WTC11 (cell line): ENCODE measurements around the gene ARHGEF37. TPM values are rescaled to one million over a fixed set of nuclear protein-coding genes. Genes with fewer than 3 reads are reported as not detected.

Experiments
- ATAC-seq: fragments of 200-7000 bp; cut with Tn5 transposase; 2 replicates; pipeline ENCODE4 v1.10.0; 2021; ENCODE audit warnings: mild to moderate bottlenecking, moderate library complexity
- CTCF ChIA-PET: fragments of 300-600 bp; sonication (Branson Sonifier 250); formaldehyde crosslinking; loops from one replicate; lab custom pipeline; 2021; ENCODE audit warnings: antibody characterized with exemption; lab: Charles Lee
- POLR2A ChIA-PET: fragments of 350-600 bp; sonication (Branson Sonifier 250); formaldehyde crosslinking; loops from one replicate; lab custom pipeline; 2021; ENCODE audit warnings: antibody characterized with exemption; lab: Charles Lee
- DNase-seq: peaks from one replicate; pipeline ENCODE4 v3.0.0; 2021; ENCODE audit warnings: low spot score
- H3K27ac Mint-ChIP-seq: 2 replicates; pipeline ENCODE4 v1.8.0; 2021; ENCODE audit warnings: mixed read lengths
- H3K27me3 Mint-ChIP-seq: 2 replicates; pipeline ENCODE4 v1.8.0; 2021; ENCODE audit warnings: low read depth, mild to moderate bottlenecking, moderate library complexity, mixed read lengths
- H3K36me3 Mint-ChIP-seq: 2 replicates; pipeline ENCODE4 v1.8.0; 2021; ENCODE audit warnings: mixed read lengths
- H3K4me1 Mint-ChIP-seq: 2 replicates; pipeline ENCODE4 v1.8.0; 2022; ENCODE audit warnings: mixed read lengths
- H3K4me3 Mint-ChIP-seq: 2 replicates; pipeline ENCODE4 v1.8.0; 2021; ENCODE audit warnings: mild to moderate bottlenecking, moderate library complexity, mixed read lengths
- H3K9me3 Mint-ChIP-seq: 2 replicates; pipeline ENCODE4 v1.8.0; 2021; ENCODE audit warnings: mixed read lengths
- EMX1 ChIP-seq: fragments of 250-450 bp; sonication (Bioruptor Pico); IDR thresholded peaks from 2 replicates; pipeline ENCODE4 v1.8.0; 2021; ENCODE audit warnings: mild to moderate bottlenecking
- GABPB1 ChIP-seq: sonication (generic); formaldehyde crosslinking; IDR thresholded peaks from 2 replicates; pipeline ENCODE4 v1.8.1; 2023; ENCODE audit warnings: mild to moderate bottlenecking, missing genetic modification reagents
- JAZF1 ChIP-seq: fragments of 250-450 bp; sonication (Bioruptor Pico); IDR thresholded peaks from 2 replicates; pipeline ENCODE4 v1.9.0; 2021; ENCODE audit warnings: moderate library complexity, mild to moderate bottlenecking, inconsistent platforms
- NR2C2 ChIP-seq: sonication (generic); formaldehyde crosslinking; IDR thresholded peaks from 2 replicates; pipeline ENCODE4 v1.8.0; 2022; ENCODE audit warnings: mild to moderate bottlenecking, missing genetic modification reagents
- RELA ChIP-seq: sonication (generic); formaldehyde crosslinking; IDR thresholded peaks from 2 replicates; pipeline ENCODE4 v1.8.1; 2022; ENCODE audit warnings: missing genetic modification reagents, mild to moderate bottlenecking, borderline replicate concordance
- RORB ChIP-seq: fragments of 250-450 bp; sonication (Bioruptor Pico); IDR thresholded peaks from 2 replicates; pipeline ENCODE4 v1.9.0; 2021; ENCODE audit warnings: mild to moderate bottlenecking
- TEAD1 ChIP-seq: sonication (generic); formaldehyde crosslinking; IDR thresholded peaks from 2 replicates; pipeline ENCODE4 v1.8.0; 2022; ENCODE audit warnings: mild to moderate bottlenecking, missing genetic modification reagents
- TEAD4 ChIP-seq: sonication (generic); formaldehyde crosslinking; IDR thresholded peaks from 2 replicates; pipeline ENCODE4 v1.8.0; 2022; ENCODE audit warnings: mild to moderate bottlenecking, missing genetic modification reagents
- ZBTB21 ChIP-seq: sonication (generic); formaldehyde crosslinking; IDR thresholded peaks from 2 replicates; pipeline ENCODE4 v1.8.1; 2023; ENCODE audit warnings: mild to moderate bottlenecking, missing genetic modification reagents, borderline replicate concordance
- ZNF317 ChIP-seq: sonication (generic); formaldehyde crosslinking; IDR thresholded peaks from 2 replicates; pipeline ENCODE4 v1.8.1; 2023; ENCODE audit warnings: low read depth, mild to moderate bottlenecking, moderate library complexity, missing genetic modification reagents, borderline replicate concordance
- ZNF396 ChIP-seq: fragments of 250-450 bp; sonication (Bioruptor Pico); IDR thresholded peaks from 2 replicates; pipeline ENCODE4 v1.8.0; 2021; ENCODE audit warnings: mild to moderate bottlenecking, moderate library complexity, borderline replicate concordance
- ZNF416 ChIP-seq: fragments of 250-450 bp; sonication (Bioruptor Pico); IDR thresholded peaks from 2 replicates; pipeline ENCODE4 v1.9.0; 2021; ENCODE audit warnings: mild to moderate bottlenecking, inconsistent platforms
- total RNA-seq: library from RNA; stranded (reverse); gene quantifications from 3 replicates; pipeline ENCODE4 v1.2.3, GENCODE V29; 2021
- TF ChIP-seq, protein P1 (sequence below): sonication (generic); formaldehyde crosslinking; IDR thresholded peaks from 2 replicates; pipeline ENCODE4 v1.8.1; 2023; ENCODE audit warnings: mild to moderate bottlenecking, missing genetic modification reagents, moderate library complexity
- TF ChIP-seq, protein P2 (sequence below): sonication (generic); formaldehyde crosslinking; IDR thresholded peaks from 2 replicates; pipeline ENCODE4 v1.8.1; 2022; ENCODE audit warnings: low read depth, missing genetic modification reagents, borderline replicate concordance
- TF ChIP-seq, protein P3 (sequence below): sonication (generic); formaldehyde crosslinking; IDR thresholded peaks from 2 replicates; pipeline ENCODE4 v1.8.0; 2022; ENCODE audit warnings: mild to moderate bottlenecking, missing genetic modification reagents
- TF ChIP-seq, protein P4 (sequence below): sonication (generic); formaldehyde crosslinking; conservative IDR thresholded peaks from 2 replicates; pipeline ENCODE4 v1.8.1; 2023; ENCODE audit warnings: mild to moderate bottlenecking, low read depth, missing genetic modification reagents, moderate library complexity
- TF ChIP-seq, protein P5 (sequence below): sonication (generic); formaldehyde crosslinking; IDR thresholded peaks from 2 replicates; pipeline ENCODE4 v1.8.0; 2022; ENCODE audit warnings: mild to moderate bottlenecking, missing genetic modification reagents

ARHGEF37 gene
- total RNA-seq, 1 experiment from 2014 or later: 1.1 TPM

DNA sequence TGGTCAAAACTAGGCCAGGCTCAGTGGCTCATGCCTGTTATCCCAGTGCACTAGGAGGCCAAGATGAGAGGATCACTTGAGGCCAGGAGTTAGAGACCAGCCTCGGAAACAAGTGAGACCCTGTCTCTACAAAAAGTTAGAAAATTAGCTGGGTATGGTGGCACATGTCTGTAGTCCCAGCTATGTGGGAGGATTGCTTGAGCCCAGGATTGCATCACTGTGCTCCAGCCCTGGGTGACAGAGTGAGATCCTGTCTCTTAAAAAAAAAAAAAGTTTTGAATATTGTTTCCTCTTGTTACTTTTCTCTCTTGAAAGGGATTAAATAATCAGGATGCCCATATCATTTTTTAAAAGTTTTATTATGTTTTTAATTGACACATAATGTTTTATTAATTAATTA lies 7.6 kb downstream of the ARHGEF37 start:
- Mint-ChIP-seq H3K4me3 (no peak overlapping the region), H3K27ac (no peak overlapping the region), H3K36me3 (no peaks in the 10 kb centered on the region), H3K9me3 (no peaks in the 10 kb centered on the region), H3K27me3 (no peaks in the 10 kb centered on the region)
- DNase-seq (no peak), ATAC-seq (no peak)
- ChIA-PET CTCF (interaction anchor here (0.9 to 1.6 kb wide), 3 partner anchors 30 to 207 kb away, joined by 3 to 6 read pairs (median 4); no protein-coding TSS in a partner anchor), POLR2A (no interaction called here)
- TF ChIP-seq EMX1 (no peak), TEAD1 (CRISPR knock-in tag) (no peak), NR2C2 (CRISPR knock-in tag) (no peak), GABPB1 (CRISPR knock-in tag) (no peak), JAZF1 (CRISPR knock-in tag) (no peak), TEAD4 (CRISPR knock-in tag) (no peak), ZNF317 (CRISPR knock-in tag) (no peak), RORB (no peak), ZNF416 (CRISPR knock-in tag) (no peak), ZNF396 (CRISPR knock-in tag) (no peak)
- TF ChIP-seq, protein P1, sequence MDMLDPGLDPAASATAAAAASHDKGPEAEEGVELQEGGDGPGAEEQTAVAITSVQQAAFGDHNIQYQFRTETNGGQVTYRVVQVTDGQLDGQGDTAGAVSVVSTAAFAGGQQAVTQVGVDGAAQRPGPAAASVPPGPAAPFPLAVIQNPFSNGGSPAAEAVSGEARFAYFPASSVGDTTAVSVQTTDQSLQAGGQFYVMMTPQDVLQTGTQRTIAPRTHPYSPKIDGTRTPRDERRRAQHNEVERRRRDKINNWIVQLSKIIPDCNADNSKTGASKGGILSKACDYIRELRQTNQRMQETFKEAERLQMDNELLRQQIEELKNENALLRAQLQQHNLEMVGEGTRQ (CRISPR knock-in tag): no peak
- TF ChIP-seq, protein P2, sequence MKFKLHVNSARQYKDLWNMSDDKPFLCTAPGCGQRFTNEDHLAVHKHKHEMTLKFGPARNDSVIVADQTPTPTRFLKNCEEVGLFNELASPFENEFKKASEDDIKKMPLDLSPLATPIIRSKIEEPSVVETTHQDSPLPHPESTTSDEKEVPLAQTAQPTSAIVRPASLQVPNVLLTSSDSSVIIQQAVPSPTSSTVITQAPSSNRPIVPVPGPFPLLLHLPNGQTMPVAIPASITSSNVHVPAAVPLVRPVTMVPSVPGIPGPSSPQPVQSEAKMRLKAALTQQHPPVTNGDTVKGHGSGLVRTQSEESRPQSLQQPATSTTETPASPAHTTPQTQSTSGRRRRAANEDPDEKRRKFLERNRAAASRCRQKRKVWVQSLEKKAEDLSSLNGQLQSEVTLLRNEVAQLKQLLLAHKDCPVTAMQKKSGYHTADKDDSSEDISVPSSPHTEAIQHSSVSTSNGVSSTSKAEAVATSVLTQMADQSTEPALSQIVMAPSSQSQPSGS (CRISPR knock-in tag): no peak
- TF ChIP-seq, protein P3, sequence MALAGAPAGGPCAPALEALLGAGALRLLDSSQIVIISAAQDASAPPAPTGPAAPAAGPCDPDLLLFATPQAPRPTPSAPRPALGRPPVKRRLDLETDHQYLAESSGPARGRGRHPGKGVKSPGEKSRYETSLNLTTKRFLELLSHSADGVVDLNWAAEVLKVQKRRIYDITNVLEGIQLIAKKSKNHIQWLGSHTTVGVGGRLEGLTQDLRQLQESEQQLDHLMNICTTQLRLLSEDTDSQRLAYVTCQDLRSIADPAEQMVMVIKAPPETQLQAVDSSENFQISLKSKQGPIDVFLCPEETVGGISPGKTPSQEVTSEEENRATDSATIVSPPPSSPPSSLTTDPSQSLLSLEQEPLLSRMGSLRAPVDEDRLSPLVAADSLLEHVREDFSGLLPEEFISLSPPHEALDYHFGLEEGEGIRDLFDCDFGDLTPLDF (CRISPR knock-in tag): no peak
- TF ChIP-seq, protein P4, sequence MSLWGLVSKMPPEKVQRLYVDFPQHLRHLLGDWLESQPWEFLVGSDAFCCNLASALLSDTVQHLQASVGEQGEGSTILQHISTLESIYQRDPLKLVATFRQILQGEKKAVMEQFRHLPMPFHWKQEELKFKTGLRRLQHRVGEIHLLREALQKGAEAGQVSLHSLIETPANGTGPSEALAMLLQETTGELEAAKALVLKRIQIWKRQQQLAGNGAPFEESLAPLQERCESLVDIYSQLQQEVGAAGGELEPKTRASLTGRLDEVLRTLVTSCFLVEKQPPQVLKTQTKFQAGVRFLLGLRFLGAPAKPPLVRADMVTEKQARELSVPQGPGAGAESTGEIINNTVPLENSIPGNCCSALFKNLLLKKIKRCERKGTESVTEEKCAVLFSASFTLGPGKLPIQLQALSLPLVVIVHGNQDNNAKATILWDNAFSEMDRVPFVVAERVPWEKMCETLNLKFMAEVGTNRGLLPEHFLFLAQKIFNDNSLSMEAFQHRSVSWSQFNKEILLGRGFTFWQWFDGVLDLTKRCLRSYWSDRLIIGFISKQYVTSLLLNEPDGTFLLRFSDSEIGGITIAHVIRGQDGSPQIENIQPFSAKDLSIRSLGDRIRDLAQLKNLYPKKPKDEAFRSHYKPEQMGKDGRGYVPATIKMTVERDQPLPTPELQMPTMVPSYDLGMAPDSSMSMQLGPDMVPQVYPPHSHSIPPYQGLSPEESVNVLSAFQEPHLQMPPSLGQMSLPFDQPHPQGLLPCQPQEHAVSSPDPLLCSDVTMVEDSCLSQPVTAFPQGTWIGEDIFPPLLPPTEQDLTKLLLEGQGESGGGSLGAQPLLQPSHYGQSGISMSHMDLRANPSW: no peak
- TF ChIP-seq, protein P5, sequence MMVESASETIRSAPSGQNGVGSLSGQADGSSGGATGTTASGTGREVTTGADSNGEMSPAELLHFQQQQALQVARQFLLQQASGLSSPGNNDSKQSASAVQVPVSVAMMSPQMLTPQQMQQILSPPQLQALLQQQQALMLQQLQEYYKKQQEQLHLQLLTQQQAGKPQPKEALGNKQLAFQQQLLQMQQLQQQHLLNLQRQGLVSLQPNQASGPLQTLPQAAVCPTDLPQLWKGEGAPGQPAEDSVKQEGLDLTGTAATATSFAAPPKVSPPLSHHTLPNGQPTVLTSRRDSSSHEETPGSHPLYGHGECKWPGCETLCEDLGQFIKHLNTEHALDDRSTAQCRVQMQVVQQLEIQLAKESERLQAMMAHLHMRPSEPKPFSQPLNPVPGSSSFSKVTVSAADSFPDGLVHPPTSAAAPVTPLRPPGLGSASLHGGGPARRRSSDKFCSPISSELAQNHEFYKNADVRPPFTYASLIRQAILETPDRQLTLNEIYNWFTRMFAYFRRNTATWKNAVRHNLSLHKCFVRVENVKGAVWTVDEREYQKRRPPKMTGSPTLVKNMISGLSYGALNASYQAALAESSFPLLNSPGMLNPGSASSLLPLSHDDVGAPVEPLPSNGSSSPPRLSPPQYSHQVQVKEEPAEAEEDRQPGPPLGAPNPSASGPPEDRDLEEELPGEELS (CRISPR knock-in tag): no peak
- TF ChIP-seq, all 79 proteins: peak for 0
- H3K4me1 Mint-ChIP-seq: no peaks in the 10 kb centered on the region

DNA sequence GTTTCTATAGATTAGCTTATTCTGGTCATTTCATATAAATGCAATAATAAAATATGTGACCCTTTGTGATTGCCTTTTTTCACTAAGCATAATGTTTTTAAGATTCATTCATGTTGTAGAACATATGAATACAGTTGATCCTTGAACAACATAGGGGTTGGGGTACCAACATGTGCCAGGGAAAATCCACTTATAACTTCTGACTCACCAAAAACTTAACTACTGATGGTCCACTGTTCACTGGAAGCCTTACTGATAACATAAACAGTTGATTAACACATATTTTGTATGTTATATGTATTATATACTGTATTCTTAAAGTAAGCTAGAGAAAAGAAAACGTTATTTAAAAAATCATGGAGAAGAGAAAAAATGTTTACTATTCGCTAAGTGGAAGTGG lies 12.1 kb downstream of the ARHGEF37 start:
- H3K4me1 Mint-ChIP-seq: peaks cover 7% of the 10 kb centered on the region
- no peak for TF ChIP-seq ZBTB21 (CRISPR knock-in tag)
- no peak for TF ChIP-seq RELA
- no peaks in the 10 kb centered on the region for H3K9me3 Mint-ChIP-seq
- DNase-seq: no peak
- H3K27me3 Mint-ChIP-seq: no peaks in the 10 kb centered on the region
- ATAC-seq: no peak
- no peak overlapping the region for H3K4me3 Mint-ChIP-seq
- CTCF ChIA-PET: no interaction called here
- POLR2A ChIA-PET: no interaction called here
- no peak overlapping the region for H3K27ac Mint-ChIP-seq
- no peaks in the 10 kb centered on the region for H3K36me3 Mint-ChIP-seq
